ENCODE results near the gene TAS2R5.
"Not testable (repeated sequence)": the region's sequence is repeated elsewhere in the genome, so short reads cannot be mapped to it uniquely, and the experiment has no call there.

Gene TAS2R5

GRCh38 chr7:141788296-141788695 lies 1.7 kb upstream of the TAS2R5 start:
- no peaks in the 10 kb centered on the region for H3K4me1 ChIP-seq (ENCODE audit: control insufficient read depth, insufficient read depth, low read length)
- H3K36me3 ChIP-seq (ENCODE audit: control insufficient read depth, insufficient read depth, low read length, severe bottlenecking): peaks cover 4% of the 10 kb centered on the region
- H3K9ac ChIP-seq (ENCODE audit: low read length): no peak overlapping the region
- H3K9me3 ChIP-seq (ENCODE audit: control insufficient read depth, low read length): no peaks in the 10 kb centered on the region
- no peak overlapping the region for H3K4me3 ChIP-seq (ENCODE audit: low read length)
- no peaks in the 10 kb centered on the region for H3K27me3 ChIP-seq (replicated peaks; ENCODE audit: control insufficient read depth, insufficient read depth, low read length)
- no peak for DNase-seq (ENCODE audit: low read depth)

DNA sequence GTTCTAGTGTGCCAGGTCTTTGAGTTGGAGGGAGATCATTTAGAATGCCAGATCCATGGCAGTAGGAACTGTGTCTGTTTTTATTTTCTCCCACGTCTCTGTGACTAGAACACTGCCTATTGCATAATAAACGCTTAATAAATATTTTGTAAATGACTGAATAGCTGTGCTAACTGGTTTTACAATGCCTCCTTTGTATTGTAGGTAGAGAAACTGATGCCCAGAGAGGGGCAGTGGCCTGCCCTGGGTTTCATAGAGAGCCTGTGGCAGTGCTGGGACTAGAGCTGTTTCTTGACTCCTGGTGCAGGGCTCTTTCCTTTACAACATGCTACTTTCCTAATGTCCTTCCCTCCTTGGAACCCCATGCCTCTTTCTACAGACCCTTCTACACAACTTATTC lies 2.5 kb downstream of the TAS2R5 start:
- no peaks in the 10 kb centered on the region for H3K27me3 ChIP-seq (replicated peaks; ENCODE audit: control insufficient read depth, insufficient read depth, low read length)
- no peaks in the 10 kb centered on the region for H3K9me3 ChIP-seq (ENCODE audit: control insufficient read depth, low read length)
- H3K4me3 ChIP-seq (ENCODE audit: low read length): no peak overlapping the region
- H3K4me1 ChIP-seq (ENCODE audit: control insufficient read depth, insufficient read depth, low read length): no peaks in the 10 kb centered on the region
- no peak for DNase-seq (ENCODE audit: low read depth)
- H3K36me3 ChIP-seq (ENCODE audit: control insufficient read depth, insufficient read depth, low read length, severe bottlenecking): peaks cover 4% of the 10 kb centered on the region
- H3K9ac ChIP-seq (ENCODE audit: low read length): no peak overlapping the region

DNA sequence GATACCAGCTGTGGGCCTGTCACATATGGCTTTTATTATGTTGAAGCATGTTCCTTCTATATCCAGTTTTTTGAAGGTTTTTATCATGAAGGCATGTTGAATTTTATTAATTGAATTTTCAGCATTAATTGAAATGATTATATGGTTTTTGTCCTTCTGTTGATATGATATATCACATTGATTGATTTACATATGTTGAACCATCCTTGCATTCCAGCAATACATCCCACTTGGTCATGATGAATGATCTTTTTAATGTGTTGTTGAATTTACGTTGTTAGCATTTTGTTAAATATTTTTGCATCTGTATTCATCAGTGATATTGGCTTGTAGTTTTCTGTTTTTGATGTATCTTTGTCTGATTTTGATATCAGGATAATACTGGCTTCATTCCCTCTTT lies 30.1 kb downstream of the TAS2R5 start:
- Histone ChIP-seq H3K9me3 (ENCODE audit: control insufficient read depth, low read length) (peaks cover 29% of the 10 kb centered on the region), H3K4me3 (ENCODE audit: low read length) (no peak overlapping the region), H3K4me1 (ENCODE audit: control insufficient read depth, insufficient read depth, low read length) (no peaks in the 10 kb centered on the region), H3K36me3 (ENCODE audit: control insufficient read depth, insufficient read depth, low read length, severe bottlenecking) (no peaks in the 10 kb centered on the region), H3K9ac (ENCODE audit: low read length) (no peak overlapping the region), H3K27me3 (replicated peaks; ENCODE audit: control insufficient read depth, insufficient read depth, low read length) (no peaks in the 10 kb centered on the region)
- no peak for DNase-seq (ENCODE audit: low read depth)

DNA sequence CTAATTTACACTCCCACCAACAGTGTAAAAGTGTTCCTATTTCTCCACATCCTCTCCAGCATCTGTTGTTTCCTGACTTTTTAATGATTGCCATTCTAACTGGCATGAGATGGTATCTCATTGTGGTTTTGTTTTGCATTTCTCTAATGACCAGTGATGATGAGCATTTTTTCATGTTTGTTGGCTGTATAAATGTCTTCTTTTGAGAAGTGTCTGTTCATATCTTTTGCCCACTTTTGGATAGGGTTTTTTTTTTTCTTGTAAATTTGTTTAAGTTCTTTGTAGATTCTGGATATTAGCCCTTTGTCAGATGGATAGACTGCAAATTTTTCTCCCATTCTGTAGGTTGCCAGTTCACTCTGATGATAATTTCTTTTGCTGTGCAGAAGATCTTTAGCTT lies 32.4 kb downstream of the TAS2R5 start:
- not testable (repeated sequence) for H3K4me1 ChIP-seq (ENCODE audit: control insufficient read depth, insufficient read depth, low read length); H3K27me3 ChIP-seq (replicated peaks; ENCODE audit: control insufficient read depth, insufficient read depth, low read length); DNase-seq (ENCODE audit: low read depth); H3K36me3 ChIP-seq (ENCODE audit: control insufficient read depth, insufficient read depth, low read length, severe bottlenecking); H3K9ac ChIP-seq (ENCODE audit: low read length); H3K4me3 ChIP-seq (ENCODE audit: low read length)
- peaks cover 26% of the 10 kb centered on the region for H3K9me3 ChIP-seq (ENCODE audit: control insufficient read depth, low read length)

GRCh38 chr7:141837683-141838082 lies 47.7 kb downstream of the TAS2R5 start:
- Histone ChIP-seq H3K4me1 (ENCODE audit: control insufficient read depth, insufficient read depth, low read length) (no peaks in the 10 kb centered on the region), H3K9me3 (ENCODE audit: control insufficient read depth, low read length) (no peaks in the 10 kb centered on the region), H3K9ac (ENCODE audit: low read length) (no peak overlapping the region), H3K4me3 (ENCODE audit: low read length) (no peak overlapping the region), H3K36me3 (ENCODE audit: control insufficient read depth, insufficient read depth, low read length, severe bottlenecking) (no peaks in the 10 kb centered on the region), H3K27me3 (replicated peaks; ENCODE audit: control insufficient read depth, insufficient read depth, low read length) (no peaks in the 10 kb centered on the region)
- no peak for DNase-seq (ENCODE audit: low read depth)

DNA sequence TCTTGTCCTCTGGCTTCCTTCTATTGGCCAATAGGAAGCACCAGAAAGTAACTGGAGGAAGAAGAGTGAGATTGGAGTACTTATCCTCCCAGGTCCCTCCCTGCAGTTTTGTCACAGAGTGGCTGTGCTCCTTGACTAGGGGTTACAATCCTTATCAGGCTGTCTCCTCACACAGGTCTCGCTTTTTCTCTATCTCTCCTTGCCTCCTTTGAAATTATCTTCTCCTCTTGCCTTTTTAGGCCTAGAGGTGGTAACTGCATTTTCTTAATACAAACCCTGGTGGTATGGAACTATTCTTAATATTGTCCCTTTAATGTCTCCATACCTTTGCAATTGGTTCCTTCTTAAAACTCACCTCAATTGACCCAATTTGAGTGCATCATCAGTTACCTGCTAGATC lies 48.6 kb downstream of the TAS2R5 start:
- DNase-seq (ENCODE audit: low read depth): no peak
- Histone ChIP-seq H3K4me3 (ENCODE audit: low read length) (no peak overlapping the region), H3K9me3 (ENCODE audit: control insufficient read depth, low read length) (no peaks in the 10 kb centered on the region), H3K9ac (ENCODE audit: low read length) (no peak overlapping the region), H3K4me1 (ENCODE audit: control insufficient read depth, insufficient read depth, low read length) (no peaks in the 10 kb centered on the region), H3K36me3 (ENCODE audit: control insufficient read depth, insufficient read depth, low read length, severe bottlenecking) (no peaks in the 10 kb centered on the region), H3K27me3 (replicated peaks; ENCODE audit: control insufficient read depth, insufficient read depth, low read length) (no peaks in the 10 kb centered on the region)

DNA sequence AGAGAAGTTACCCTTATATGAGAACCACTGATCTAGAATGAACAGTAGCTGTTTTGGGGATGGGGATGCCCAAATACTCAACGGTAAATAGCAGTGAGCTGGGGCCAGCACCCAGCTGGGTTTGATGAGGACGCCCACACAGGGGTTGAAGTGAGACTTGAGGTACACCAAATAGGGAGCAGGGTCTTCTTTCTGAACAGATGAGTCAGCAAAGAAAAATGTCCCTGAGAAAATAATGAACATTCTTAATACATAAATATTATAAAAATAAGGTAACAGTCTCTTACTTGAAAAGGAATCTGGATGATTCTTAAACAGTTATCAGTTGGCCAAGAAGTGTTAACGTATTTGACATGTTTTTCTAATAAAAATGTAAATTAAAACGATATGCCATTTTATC lies 49.2 kb downstream of the TAS2R5 start:
- H3K4me3 ChIP-seq (ENCODE audit: low read length): no peak overlapping the region
- H3K4me1 ChIP-seq (ENCODE audit: control insufficient read depth, insufficient read depth, low read length): no peaks in the 10 kb centered on the region
- no peak overlapping the region for H3K9ac ChIP-seq (ENCODE audit: low read length)
- H3K9me3 ChIP-seq (ENCODE audit: control insufficient read depth, low read length): no peaks in the 10 kb centered on the region
- H3K27me3 ChIP-seq (replicated peaks; ENCODE audit: control insufficient read depth, insufficient read depth, low read length): no peaks in the 10 kb centered on the region
- no peaks in the 10 kb centered on the region for H3K36me3 ChIP-seq (ENCODE audit: control insufficient read depth, insufficient read depth, low read length, severe bottlenecking)
- no peak for DNase-seq (ENCODE audit: low read depth)

DNA sequence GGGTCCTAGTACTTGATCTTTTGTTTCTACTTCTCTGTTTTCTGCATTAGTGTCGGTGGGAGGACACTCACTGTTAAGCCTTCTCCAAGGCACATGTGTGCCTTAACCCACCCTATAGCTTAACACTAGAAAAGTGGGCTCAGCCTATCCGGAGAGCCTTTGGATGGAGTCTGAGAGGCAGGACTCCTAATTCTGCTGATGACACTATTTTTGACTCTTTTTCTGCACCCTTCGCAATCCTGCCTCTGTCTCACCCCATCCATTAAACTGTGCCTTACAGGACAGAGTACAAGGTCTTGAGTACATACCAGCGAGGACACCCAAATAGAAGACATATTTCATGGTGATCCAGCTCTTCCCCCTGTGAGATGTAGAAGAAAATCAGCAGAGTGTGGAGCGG lies 50.7 kb downstream of the TAS2R5 start:
- H3K4me3 ChIP-seq (ENCODE audit: low read length): no peak overlapping the region
- no peaks in the 10 kb centered on the region for H3K27me3 ChIP-seq (replicated peaks; ENCODE audit: control insufficient read depth, insufficient read depth, low read length)
- no peaks in the 10 kb centered on the region for H3K4me1 ChIP-seq (ENCODE audit: control insufficient read depth, insufficient read depth, low read length)
- H3K9me3 ChIP-seq (ENCODE audit: control insufficient read depth, low read length): no peaks in the 10 kb centered on the region
- H3K9ac ChIP-seq (ENCODE audit: low read length): no peak overlapping the region
- no peak for DNase-seq (ENCODE audit: low read depth)
- H3K36me3 ChIP-seq (ENCODE audit: control insufficient read depth, insufficient read depth, low read length, severe bottlenecking): no peaks in the 10 kb centered on the region

Measured in adipocyte (in vitro differentiated cells).